Keratinocyte (primary cell): ENCODE results near the gene STBD1.

ENCODE experiments used
- CTCF ChIP-seq, 3 experiments: IDR thresholded peaks in 1 of 3; conservative IDR thresholded peaks in 1 of 3; optimal IDR thresholded peaks in 1 of 3; 2 replicates in 2 of 3; 3 replicates in 1 of 3; pipeline versions ENCODE3 to v1.5.1; 2011; ENCODE audit warnings: low read length in 3 of 3, mild to moderate bottlenecking in 3 of 3, moderate library complexity in 2 of 3, control low read depth in 1 of 3, inconsistent platforms in 1 of 3; ENCODE audit not compliant: insufficient read depth in 2 of 3; ENCODE audit errors: extremely low read depth in 1 of 3
- EZH2 ChIP-seq: IDR thresholded peaks from one replicate; pipeline ENCODE4 v1.6.1; 2012; ENCODE audit warnings: inconsistent platforms, mild to moderate bottlenecking, low read length, moderate library complexity

- TF ChIP-seq CTCF (optimal IDR thresholded peaks at IDR 0.05 in 1 of 3, IDR thresholded peaks at IDR 0.05 in 1 of 3, conservative IDR thresholded peaks at IDR 0.05 in 1 of 3; ENCODE audit: extremely low read depth in 1 of 3, insufficient read depth in 2 of 3, low read length in 3 of 3) (no peak), EZH2 (no peak)
These were observed 8.9 kb downstream of the STBD1 start for GRCh38 chr4:76315267-76315918.
